HG03565 (cell line): ENCODE results near the gene MAPK8IP3.

Experiments used
- ATAC-seq: cut with Tn5 transposase; IDR thresholded peaks from one replicate; pipeline ENCODE4 v1.9.1; 2021; ENCODE audit warnings: mild to moderate bottlenecking, moderate library complexity; ENCODE audit not compliant: unreplicated experiment

MAPK8IP3 gene

GRCh38 chr16:1771864-1772361, 65.9 kb downstream of the MAPK8IP3 start:
- no peak for ATAC-seq

- peak; percentile 10 for ATAC-seq
Observed at GRCh38 chr16:1772362-1772907, 66.4 kb downstream of the MAPK8IP3 start, which contains the start of gene EME2. Gene EME2, plus strand, starts transcription at chr16:1772810. Its CDS starts 418 bp downstream, at chr16:1773228.

- ATAC-seq = peak; percentile 34
Observed at GRCh38 chr16:1772908-1773702, 67.1 kb downstream of the MAPK8IP3 start, which contains the start of gene MRPS34. Gene MRPS34, minus strand, starts transcription at chr16:1773134. Its CDS starts 15 bp downstream, at chr16:1773119.

- no peak for ATAC-seq
Observed at GRCh38 chr16:1773703-1774447, 67.9 kb downstream of the MAPK8IP3 start.

GRCh38 chr16:1774448-1774780, 68.4 kb downstream of the MAPK8IP3 start:
- ATAC-seq = no peak

- ATAC-seq = no peak
Observed at GRCh38 chr16:1775006-1775845, 69.2 kb downstream of the MAPK8IP3 start.

GRCh38 chr16:1775846-1776671, 70.1 kb downstream of the MAPK8IP3 start:
- no peak for ATAC-seq

- no peak for ATAC-seq
Observed at GRCh38 chr16:1776672-1776955, 70.6 kb downstream of the MAPK8IP3 start.

GRCh38 chr16:1776991-1777374, 71.0 kb downstream of the MAPK8IP3 start:
- no peak for ATAC-seq

GRCh38 chr16:1777375-1778199, 71.6 kb downstream of the MAPK8IP3 start:
- no peak for ATAC-seq

GRCh38 chr16:1778200-1779179, 72.5 kb downstream of the MAPK8IP3 start:
- no peak for ATAC-seq

GRCh38 chr16:1779234-1779701, 73.3 kb downstream of the MAPK8IP3 start:
- ATAC-seq = no peak

- ATAC-seq = no peak
Observed at GRCh38 chr16:1779741-1780676, 74.0 kb downstream of the MAPK8IP3 start.

- ATAC-seq = no peak
Observed at GRCh38 chr16:1780677-1781072, 74.7 kb downstream of the MAPK8IP3 start.

GRCh38 chr16:1781254-1781653, 75.3 kb downstream of the MAPK8IP3 start:
- ATAC-seq = no peak

GRCh38 chr16:1781758-1782407, 75.9 kb downstream of the MAPK8IP3 start:
- ATAC-seq = peak; percentile 2
